Peyer's patch (tissue), 4 donors: ENCODE data around the gene PGAM2. TPM values are rescaled to one million over a fixed set of nuclear protein-coding genes. Genes with fewer than 3 reads are reported as not detected.

Source experiments
- DNase-seq, 3 donors: peaks; one replicate each; pipeline ENCODE4 v3.0.0-alpha.2; 2017 to 2019
- H3K27ac ChIP-seq, 4 donors: fragments of 200-600 bp; sonication (generic); one replicate each; pipeline ENCODE4 v1.5.1; 2016 to 2019
- H3K27me3 ChIP-seq, 2 donors: fragments of 200-600 bp; sonication (generic); one replicate each; pipeline ENCODE4 v1.5.1; 2019
- H3K36me3 ChIP-seq, 3 donors: fragments of 200-600 bp; sonication (generic); one replicate each; pipeline ENCODE4 v1.5.1; 2016 to 2019
- H3K4me1 ChIP-seq, 4 donors: fragments of 200-600 bp; sonication (generic); one replicate each; pipeline ENCODE4 v1.5.1; 2016 to 2019
- H3K4me3 ChIP-seq, 4 donors: fragments of 200-600 bp; sonication (generic); 1 replicate in 3 of 4; 2 replicates in 1 of 4; pipeline ENCODE4 v1.5.1; 2016 to 2019; ENCODE audit warnings: mild to moderate bottlenecking in 1 of 4
- H3K9me3 ChIP-seq, 4 donors: fragments of 200-600 bp; sonication (generic); one replicate each; pipeline ENCODE4 v1.5.1; 2016 to 2019; ENCODE audit warnings: mild to moderate bottlenecking in 1 of 4
- CTCF ChIP-seq, 6 experiments: fragments of 450-650 bp in 4 of 6; fragments of 200-600 bp in 2 of 6; sonication (generic) in 1 of 6; IDR thresholded peaks; one replicate each; pipeline ENCODE4 v1.5.1; 2017 to 2019; ENCODE audit warnings: antibody characterized with exemption in 6 of 6, mild to moderate bottlenecking in 3 of 6, moderate library complexity in 1 of 6
- POLR2A ChIP-seq, 2 donors: fragments of 450-650 bp; IDR thresholded peaks; one replicate each; pipeline ENCODE4 v1.5.1; 2017; ENCODE audit warnings: antibody characterized with exemption in 2 of 2, mild to moderate bottlenecking in 2 of 2, moderate library complexity in 2 of 2
- total RNA-seq, 4 donors: library from RNA; depleted of rRNA; stranded (reverse); fragments of >200 nt; gene quantifications; one replicate each; pipeline ENCODE4 v1.1.0, GENCODE V29; 2016

The PGAM2 gene
- total RNA-seq, 4 donors from 2014 or later, result 1.2 to 4.1 TPM; not detected in 2

- Histone ChIP-seq H3K4me1 (peaks cover 0 to 8% (median 2%) of the 10 kb centered on the region in 4 donors), H3K4me3 (no peak overlapping the region), H3K9me3 (no peaks in the 10 kb centered on the region), H3K36me3 (no peaks in the 10 kb centered on the region), H3K27ac (peak overlapping the region in 2 of 4 donors; percentile 17 to 71), H3K27me3 (no peaks in the 10 kb centered on the region)
- TF ChIP-seq POLR2A (IDR thresholded peaks at IDR 0.05) (no peak), CTCF (IDR thresholded peaks at IDR 0.05) (no peak)
- DNase-seq, result no peak
These were observed 31.0 kb upstream of the PGAM2 start for GRCh38 chr7:44096326-44096881.

- no peak overlapping the region for H3K27ac ChIP-seq
- no peak for DNase-seq
- no peaks in the 10 kb centered on the region for H3K36me3 ChIP-seq
- TF ChIP-seq POLR2A (IDR thresholded peaks at IDR 0.05), result no peak
- no peak for TF ChIP-seq CTCF (IDR thresholded peaks at IDR 0.05)
- no peaks in the 10 kb centered on the region for H3K9me3 ChIP-seq
- no peaks in the 10 kb centered on the region for H3K27me3 ChIP-seq
- no peak overlapping the region for H3K4me3 ChIP-seq
- H3K4me1 ChIP-seq, result peaks cover 0 to 8% (median 2%) of the 10 kb centered on the region in 4 donors
These were observed 30.4 kb upstream of the PGAM2 start for GRCh38 chr7:44095781-44096180.

- Histone ChIP-seq H3K4me3 (no peak overlapping the region), H3K4me1 (peaks cover 0 to 8% (median 2%) of the 10 kb centered on the region in 4 donors), H3K27ac (no peak overlapping the region), H3K9me3 (no peaks in the 10 kb centered on the region), H3K36me3 (no peaks in the 10 kb centered on the region), H3K27me3 (no peaks in the 10 kb centered on the region)
- no peak for DNase-seq
- TF ChIP-seq CTCF (IDR thresholded peaks at IDR 0.05) (no peak), POLR2A (IDR thresholded peaks at IDR 0.05) (no peak)
These were observed 29.7 kb upstream of the PGAM2 start for GRCh38 chr7:44094883-44095592.

- no peaks in the 10 kb centered on the region for H3K27me3 ChIP-seq
- peaks cover 0 to 8% (median 2%) of the 10 kb centered on the region in 4 donors for H3K4me1 ChIP-seq
- TF ChIP-seq POLR2A (IDR thresholded peaks at IDR 0.05), result no peak
- TF ChIP-seq CTCF (IDR thresholded peaks at IDR 0.05), result no peak
- H3K9me3 ChIP-seq, result no peaks in the 10 kb centered on the region
- no peak for DNase-seq
- H3K27ac ChIP-seq, result no peak overlapping the region
- no peaks in the 10 kb centered on the region for H3K36me3 ChIP-seq
- no peak overlapping the region for H3K4me3 ChIP-seq
These were observed 29.0 kb upstream of the PGAM2 start for GRCh38 chr7:44094365-44094764.

GRCh38 chr7:44093102-44093641 is 27.8 kb upstream of the PGAM2 start:
- Histone ChIP-seq H3K4me3 (no peak overlapping the region), H3K9me3 (no peaks in the 10 kb centered on the region), H3K36me3 (no peaks in the 10 kb centered on the region), H3K4me1 (peaks cover 0 to 8% (median 5%) of the 10 kb centered on the region in 4 donors), H3K27ac (no peak overlapping the region), H3K27me3 (no peaks in the 10 kb centered on the region)
- TF ChIP-seq POLR2A (IDR thresholded peaks at IDR 0.05) (no peak), CTCF (IDR thresholded peaks at IDR 0.05) (no peak)
- no peak for DNase-seq
